OCI-LY3 (cell line): Measurements from ENCODE around the gene CYB5R3.

Experiments used
- EZH2phosphoT487 ChIP-seq: fragments of 200-600 bp; shearing (Covaris generic); IDR thresholded peaks from 2 replicates; pipeline ENCODE4 v1.6.1; 2018; ENCODE audit warnings: antibody characterized with exemption, mixed run types, low read depth
- TF ChIP-seq, protein P1 (sequence below): fragments of 200-600, 300-600 bp; sonication (generic); IDR thresholded peaks from 2 replicates; pipeline ENCODE4 v1.5.1; 2014; ENCODE audit warnings: antibody characterized with exemption, low read length, low read depth

DNA sequence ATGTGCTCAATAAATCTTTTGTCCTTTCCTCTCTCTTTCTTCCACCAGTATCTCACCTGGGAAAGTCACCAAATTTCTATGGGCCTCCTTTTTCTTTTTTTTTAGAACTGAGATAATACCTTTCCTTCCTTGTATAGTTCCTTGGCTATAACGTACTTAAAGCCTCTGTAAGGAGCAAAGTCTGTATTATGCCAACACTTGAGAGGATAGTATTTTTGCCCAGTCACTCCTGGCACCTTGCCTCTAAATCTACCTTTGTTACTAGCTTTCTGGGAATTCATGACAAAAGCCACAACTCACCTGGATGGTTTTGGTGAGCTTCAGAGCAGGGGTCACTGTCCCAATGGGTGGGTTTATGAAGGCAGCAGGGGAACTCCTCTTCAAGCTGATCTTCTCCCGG, 46.7 kb downstream of the CYB5R3 start:
- TF ChIP-seq, protein P1, sequence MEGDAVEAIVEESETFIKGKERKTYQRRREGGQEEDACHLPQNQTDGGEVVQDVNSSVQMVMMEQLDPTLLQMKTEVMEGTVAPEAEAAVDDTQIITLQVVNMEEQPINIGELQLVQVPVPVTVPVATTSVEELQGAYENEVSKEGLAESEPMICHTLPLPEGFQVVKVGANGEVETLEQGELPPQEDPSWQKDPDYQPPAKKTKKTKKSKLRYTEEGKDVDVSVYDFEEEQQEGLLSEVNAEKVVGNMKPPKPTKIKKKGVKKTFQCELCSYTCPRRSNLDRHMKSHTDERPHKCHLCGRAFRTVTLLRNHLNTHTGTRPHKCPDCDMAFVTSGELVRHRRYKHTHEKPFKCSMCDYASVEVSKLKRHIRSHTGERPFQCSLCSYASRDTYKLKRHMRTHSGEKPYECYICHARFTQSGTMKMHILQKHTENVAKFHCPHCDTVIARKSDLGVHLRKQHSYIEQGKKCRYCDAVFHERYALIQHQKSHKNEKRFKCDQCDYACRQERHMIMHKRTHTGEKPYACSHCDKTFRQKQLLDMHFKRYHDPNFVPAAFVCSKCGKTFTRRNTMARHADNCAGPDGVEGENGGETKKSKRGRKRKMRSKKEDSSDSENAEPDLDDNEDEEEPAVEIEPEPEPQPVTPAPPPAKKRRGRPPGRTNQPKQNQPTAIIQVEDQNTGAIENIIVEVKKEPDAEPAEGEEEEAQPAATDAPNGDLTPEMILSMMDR, result no peak
- no peak for TF ChIP-seq EZH2phosphoT487
